ENCODE data around the gene PDE4B.

- TF ChIP-seq CTCF (conservative IDR thresholded peaks at IDR 0.05; ENCODE audit: low read length) (no peak), EZH2phosphoT487 (IDR thresholded peaks at IDR 0.05; ENCODE audit: borderline replicate concordance) (no peak)
Measured at GRCh38 chr1:65744731-65745130, 48.0 kb upstream of the PDE4B start.

Measured in Loucy (cell line).